HCT116 (cell line): ENCODE results near the gene LAMTOR1. TPM values are rescaled to one million over a fixed set of nuclear protein-coding genes. Genes with fewer than 3 reads are reported as not detected.

Source experiments
- ATAC-seq: fragments of 200-7000 bp; cut with Tn5 transposase; 2 replicates; pipeline ENCODE4 v1.9.1; 2020; ENCODE audit warnings: mild to moderate bottlenecking, moderate library complexity
- BruUV-seq: library from RNA; stranded (reverse); fragments of 400-500 nt; replicated peaks from 2 replicates; lab custom pipeline; 2021; lab: Mats Ljungman, UMichigan
- CTCF ChIA-PET: fragments of 300-600 bp; sonication (Branson Sonifier 250); formaldehyde crosslinking; loops from one replicate; lab custom pipeline; 2021; ENCODE audit warnings: antibody characterized with exemption; lab: Charles Lee
- POLR2A ChIA-PET: fragments of 300-600, 350-600 bp; sonication (Branson Sonifier 250); formaldehyde crosslinking; loops from one replicate; lab custom pipeline; 2021; ENCODE audit warnings: antibody characterized with exemption; lab: Charles Lee
- RAD21 ChIA-PET, 2 experiments: fragments of 300-600 bp; sonication (Branson Sonifier 250); formaldehyde crosslinking; loops; one replicate each; lab custom pipeline; 2023; ENCODE audit warnings: low total read pairs in 2 of 2; ENCODE audit not compliant: uncharacterized antibody in 2 of 2, unreplicated experiment in 2 of 2, low non-redundant PET in 1 of 2; lab: Charles Lee
- DNase-seq: peaks from one replicate; pipeline ENCODE4 v3.0.0-alpha.2; 2010; ENCODE audit warnings: low read depth, low spot score
- H2AFZ ChIP-seq: fragments of 200-600 bp; shearing (Covaris generic), sonication (generic); 2 replicates; pipeline ENCODE4 v1.6.1; 2017; ENCODE audit warnings: low read depth, mixed run types, mixed read lengths, antibody characterized with exemption, low read length; ENCODE audit not compliant: poor library complexity, severe bottlenecking
- H3K27ac ChIP-seq: 2 replicates; pipeline ENCODE4 v1.5.1; 2012; ENCODE audit warnings: low read depth, low read length
- H3K27me3 ChIP-seq: fragments of 200-600 bp; sonication (generic); 2 replicates; pipeline ENCODE4 v1.6.1; 2016; ENCODE audit warnings: mixed run types, low read length, mixed read lengths; ENCODE audit not compliant: insufficient read depth
- H3K36me3 ChIP-seq, 2 experiments: fragments of 200-500 bp in 1 of 2; fragments of 200-600 bp in 1 of 2; sonication (Bioruptor generic) in 1 of 2; sonication (generic) in 1 of 2; 2 replicates each; pipeline versions ENCODE4 v1.5.1 to v1.6.1; 2014 to 2016; ENCODE audit warnings: low read length in 2 of 2, inconsistent platforms in 1 of 2, mixed read lengths in 1 of 2, mixed run types in 1 of 2; ENCODE audit not compliant: insufficient read depth in 2 of 2, control insufficient read depth in 1 of 2
- H3K4me1 ChIP-seq, 2 experiments: fragments of 200-600 bp in 1 of 2; sonication (generic) in 1 of 2; 2 replicates each; pipeline versions ENCODE4 v1.5.1 to v1.6.1; 2012 to 2017; ENCODE audit warnings: low read length in 2 of 2, inconsistent platforms in 1 of 2, mild to moderate bottlenecking in 1 of 2, mixed read lengths in 1 of 2, mixed run types in 1 of 2, moderate library complexity in 1 of 2; ENCODE audit not compliant: insufficient read depth in 2 of 2, control insufficient read depth in 1 of 2
- H3K4me2 ChIP-seq: fragments of 200-600 bp; sonication (generic); 2 replicates; pipeline ENCODE4 v1.6.1; 2017; ENCODE audit warnings: mixed run types, low read length, mixed read lengths
- H3K4me3 ChIP-seq, 2 experiments: fragments of 200-600 bp in 1 of 2; sonication (generic) in 1 of 2; replicated peaks in 1 of 2; 2 replicates each; pipeline ENCODE4 v1.5.1; 2011 to 2016; ENCODE audit warnings: low read length in 2 of 2, control low read depth in 1 of 2, low read depth in 1 of 2, mild to moderate bottlenecking in 1 of 2, mixed read lengths in 1 of 2, mixed run types in 1 of 2
- H3K79me2 ChIP-seq: fragments of 200-600 bp; sonication (generic); 2 replicates; pipeline ENCODE4 v1.6.1; 2017; ENCODE audit warnings: mild to moderate bottlenecking, mixed run types, low read length, moderate library complexity, mixed read lengths; ENCODE audit not compliant: insufficient read depth
- H3K9ac ChIP-seq: fragments of 200-600 bp; sonication (generic); 2 replicates; pipeline ENCODE4 v1.6.1; 2016; ENCODE audit warnings: low read length, mixed read lengths
- H3K9me2 ChIP-seq: fragments of 200-600 bp; sonication (generic), shearing (Covaris generic); 2 replicates; pipeline ENCODE4 v1.6.1; 2017; ENCODE audit warnings: mixed run types, mild to moderate bottlenecking, moderate library complexity; ENCODE audit not compliant: insufficient read depth
- H3K9me3 ChIP-seq, 2 experiments: fragments of 200-500 bp in 1 of 2; fragments of 200-600 bp in 1 of 2; sonication (Bioruptor generic) in 1 of 2; sonication (generic) in 1 of 2; 2 replicates each; pipeline ENCODE4 v1.6.1; 2014 to 2017; ENCODE audit warnings: low read length in 2 of 2, mixed read lengths in 2 of 2, inconsistent platforms in 1 of 2, low read depth in 1 of 2, mild to moderate bottlenecking in 1 of 2, mixed run types in 1 of 2, moderate library complexity in 1 of 2; ENCODE audit not compliant: control insufficient read depth in 1 of 2, insufficient read depth in 1 of 2
- H4K20me1 ChIP-seq: fragments of 200-600 bp; sonication (generic), shearing (Covaris generic); 2 replicates; pipeline ENCODE4 v1.6.1; 2017; ENCODE audit warnings: mixed run types, mild to moderate bottlenecking, moderate library complexity; ENCODE audit not compliant: insufficient read depth
- ATF3 ChIP-seq: IDR thresholded peaks from 2 replicates; pipeline ENCODE4 v1.6.1; 2012
- EZH2 ChIP-seq: fragments of 200-600 bp; sonication (generic); IDR thresholded peaks from 2 replicates; pipeline ENCODE4 v1.6.1; 2017; ENCODE audit warnings: antibody characterized with exemption, mixed run types
- JUND ChIP-seq: IDR thresholded peaks from 2 replicates; pipeline ENCODE4 v1.6.1; 2012
- MAX ChIP-seq: IDR thresholded peaks from 2 replicates; pipeline ENCODE4 v1.6.1; 2012
- REST ChIP-seq: IDR thresholded peaks from 2 replicates; pipeline ENCODE4 v1.6.1; 2012; ENCODE audit warnings: low read depth
- SP1 ChIP-seq: IDR thresholded peaks from 2 replicates; pipeline ENCODE4 v1.6.1; 2012; ENCODE audit warnings: low read depth
- SRF ChIP-seq: IDR thresholded peaks from 2 replicates; pipeline ENCODE4 v1.6.1; 2012; ENCODE audit warnings: low read depth
- ZNF274 ChIP-seq: fragments of 200-500 bp; sonication (Bioruptor generic); IDR thresholded peaks from 2 replicates; pipeline ENCODE4 v1.6.1; 2014; ENCODE audit warnings: mild to moderate bottlenecking, low read depth, low read length, inconsistent platforms
- intact Hi-C: fragments of 100-400 bp; cut with micrococcal nuclease; formaldehyde crosslinking; loops from 2 replicates; pipeline ENCODE4 v1.10.0; 2022
- total RNA-seq: library from RNA; stranded (reverse); gene quantifications from one replicate; pipeline ENCODE4 v1.2.1, GENCODE V29; 2021; ENCODE audit not compliant: unreplicated experiment

LAMTOR1 gene
- total RNA-seq, 1 experiment from 2014 or later, result 63.9 TPM

- no peak overlapping the region for H3K4me2 ChIP-seq
- ChIA-PET CTCF (no interaction called here), RAD21 (no interaction called here), POLR2A (no interaction called here)
- no peaks in the 10 kb centered on the region for H3K36me3 ChIP-seq
- H3K9ac ChIP-seq, result no peak overlapping the region
- peaks cover 9% of the 10 kb centered on the region in 2 experiments; a peak in 2 of 4 replicates for H3K9me3 ChIP-seq
- H3K9me2 ChIP-seq, result no peaks in the 10 kb centered on the region
- TF ChIP-seq ZNF274, result no peak
- no peak for TF ChIP-seq MAX
- TF ChIP-seq JUND, result no peak
- no peak for TF ChIP-seq SRF
- H3K4me1 ChIP-seq, result no peaks in the 10 kb centered on the region
- H4K20me1 ChIP-seq, result no peaks in the 10 kb centered on the region
- BruUV-seq, result no TSS peak
- no peak overlapping the region for H3K27ac ChIP-seq
- no peak for DNase-seq
- H2AFZ ChIP-seq, result no peak overlapping the region
- H3K79me2 ChIP-seq, result no peaks in the 10 kb centered on the region
- intact Hi-C loops, result no loop called here
- H3K4me3 ChIP-seq, result no peak overlapping the region
- H3K27me3 ChIP-seq, result no peaks in the 10 kb centered on the region
- no peak for ATAC-seq
Measured at GRCh38 chr11:72132646-72133045, 29.5 kb upstream of the LAMTOR1 start.

GRCh38 chr11:72129381-72129780 lies 26.3 kb upstream of the LAMTOR1 start:
- Histone ChIP-seq H3K36me3 (no peaks in the 10 kb centered on the region), H3K27ac (no peak overlapping the region), H2AFZ (no peak overlapping the region), H3K9ac (no peak overlapping the region), H3K9me3 (peaks cover 9 to 18% of the 10 kb centered on the region in 2 experiments; a peak in 3 of 4 replicates), H3K4me3 (no peak overlapping the region), H3K79me2 (no peaks in the 10 kb centered on the region), H3K27me3 (no peaks in the 10 kb centered on the region), H4K20me1 (no peaks in the 10 kb centered on the region), H3K9me2 (no peaks in the 10 kb centered on the region), H3K4me1 (no peaks in the 10 kb centered on the region), H3K4me2 (no peak overlapping the region)
- ChIA-PET POLR2A (no interaction called here), CTCF (no interaction called here), RAD21 (no interaction called here)
- DNase-seq (no peak), ATAC-seq (no peak)
- intact Hi-C loops, result no loop called here
- TF ChIP-seq ATF3, result no peak
- TF ChIP-seq SP1, result no peak
- no peak for TF ChIP-seq ZNF274
- TF ChIP-seq REST, result no peak
- TF ChIP-seq EZH2, result no peak
- BruUV-seq, result no TSS peak
